Mammary epithelial cell (primary cell): Measurements from ENCODE around the gene TSPAN18.
A peak's percentile ranks its signal among the peaks of the same experiment; 100 is the strongest.

Source experiments
- CTCF ChIP-seq, 2 donors: IDR thresholded peaks in 1 of 2; conservative IDR thresholded peaks in 1 of 2; 2 replicates each; pipeline ENCODE4 v1.5.1; 2011 to 2012; ENCODE audit warnings: inconsistent platforms in 2 of 2, low read length in 2 of 2, mild to moderate bottlenecking in 2 of 2, control low read depth in 1 of 2, low read depth in 1 of 2; ENCODE audit not compliant: insufficient read depth in 1 of 2; ENCODE audit errors: extremely low read depth in 1 of 2
- EZH2 ChIP-seq: IDR thresholded peaks from 2 replicates; pipeline ENCODE4 v1.6.1; 2012; ENCODE audit warnings: low read length, inconsistent platforms, borderline replicate concordance

GRCh38 chr11:44763121-44763820 lies 36.5 kb downstream of the TSPAN18 start:
- TF ChIP-seq CTCF (conservative IDR thresholded peaks at IDR 0.05 in 1 of 2, IDR thresholded peaks at IDR 0.05 in 1 of 2; ENCODE audit: extremely low read depth in 1 of 2, insufficient read depth in 1 of 2, low read depth in 1 of 2, low read length in 2 of 2): peak in 1 of 2 donors; percentile 2
- TF ChIP-seq EZH2: no peak
